Choroid plexus epithelial cell (primary cell): Measurements from ENCODE around the gene PAFAH1B2.

ENCODE experiments used
- DNase-seq: peaks from one replicate; pipeline ENCODE4 v3.0.0-alpha.2; 2010; ENCODE audit warnings: low read depth
- H3K4me3 ChIP-seq: 2 replicates; pipeline ENCODE4 v1.5.1; 2011; ENCODE audit warnings: low read depth, mild to moderate bottlenecking, control low read depth, low read length, moderate library complexity
- CTCF ChIP-seq: conservative IDR thresholded peaks from 2 replicates; pipeline ENCODE4 v1.5.1; 2011; ENCODE audit warnings: low read depth, mild to moderate bottlenecking, control low read depth, inconsistent platforms, low read length, moderate library complexity

PAFAH1B2 gene

GRCh38 chr11:117187428-117187798, 43.3 kb downstream of the PAFAH1B2 start:
- H3K4me3 ChIP-seq: no peak overlapping the region
- TF ChIP-seq CTCF: no peak
- DNase-seq: no peak

- no peak for DNase-seq
- no peak for TF ChIP-seq CTCF
- no peak overlapping the region for H3K4me3 ChIP-seq
These were observed 43.9 kb downstream of the PAFAH1B2 start for GRCh38 chr11:117187799-117188481.

GRCh38 chr11:117188620-117189081, 44.6 kb downstream of the PAFAH1B2 start:
- TF ChIP-seq CTCF: no peak
- DNase-seq: no peak
- no peak overlapping the region for H3K4me3 ChIP-seq

GRCh38 chr11:117189191-117189940, 45.3 kb downstream of the PAFAH1B2 start:
- no peak for TF ChIP-seq CTCF
- H3K4me3 ChIP-seq: no peak overlapping the region
- DNase-seq: no peak

- DNase-seq: no peak
- TF ChIP-seq CTCF: no peak
- H3K4me3 ChIP-seq: no peak overlapping the region
These were observed 46.0 kb downstream of the PAFAH1B2 start for GRCh38 chr11:117189941-117190544.

GRCh38 chr11:117191680-117192400, 47.8 kb downstream of the PAFAH1B2 start:
- TF ChIP-seq CTCF: no peak
- no peak for DNase-seq
- H3K4me3 ChIP-seq: no peak overlapping the region
